ENCODE data around the gene ADAMTS9.

The ADAMTS9 gene

GRCh38 chr3:64715211-64715982 lies 27.6 kb upstream of the ADAMTS9 start:
- Histone ChIP-seq H3K36me3 (ENCODE audit: control insufficient read depth, low read depth, low read length) (no peaks in the 10 kb centered on the region), H3K4me1 (ENCODE audit: control insufficient read depth, low read depth, low read length) (no peaks in the 10 kb centered on the region), H3K4me3 (ENCODE audit: low read length) (no peak overlapping the region), H3K9me3 (ENCODE audit: control insufficient read depth, low read depth, low read length) (no peaks in the 10 kb centered on the region), H3K27me3 (ENCODE audit: control insufficient read depth, insufficient read depth, low read length) (no peaks in the 10 kb centered on the region), H3K27ac (ENCODE audit: low read length) (no peak overlapping the region), H3K9ac (ENCODE audit: low read length) (no peak overlapping the region)

- no peaks in the 10 kb centered on the region for H3K27me3 ChIP-seq (ENCODE audit: control insufficient read depth, insufficient read depth, low read length)
- H3K4me1 ChIP-seq (ENCODE audit: control insufficient read depth, low read depth, low read length): peaks cover 5% of the 10 kb centered on the region
- H3K27ac ChIP-seq (ENCODE audit: low read length): no peak overlapping the region
- no peaks in the 10 kb centered on the region for H3K36me3 ChIP-seq (ENCODE audit: control insufficient read depth, low read depth, low read length)
- H3K9me3 ChIP-seq (ENCODE audit: control insufficient read depth, low read depth, low read length): no peaks in the 10 kb centered on the region
- no peak overlapping the region for H3K9ac ChIP-seq (ENCODE audit: low read length)
- H3K4me3 ChIP-seq (ENCODE audit: low read length): no peak overlapping the region
Measured at GRCh38 chr3:64708456-64708855, 20.7 kb upstream of the ADAMTS9 start.

- Histone ChIP-seq H3K4me3 (ENCODE audit: low read length) (no peak overlapping the region), H3K36me3 (ENCODE audit: control insufficient read depth, low read depth, low read length) (no peaks in the 10 kb centered on the region), H3K27ac (ENCODE audit: low read length) (no peak overlapping the region), H3K4me1 (ENCODE audit: control insufficient read depth, low read depth, low read length) (peaks cover 5% of the 10 kb centered on the region), H3K9ac (ENCODE audit: low read length) (no peak overlapping the region), H3K27me3 (ENCODE audit: control insufficient read depth, insufficient read depth, low read length) (no peaks in the 10 kb centered on the region), H3K9me3 (ENCODE audit: control insufficient read depth, low read depth, low read length) (no peaks in the 10 kb centered on the region)
Measured at GRCh38 chr3:64705946-64706345, 18.1 kb upstream of the ADAMTS9 start.

GRCh38 chr3:64696896-64697295 lies 9.1 kb upstream of the ADAMTS9 start:
- Histone ChIP-seq H3K27me3 (ENCODE audit: control insufficient read depth, insufficient read depth, low read length) (peaks cover 4% of the 10 kb centered on the region), H3K4me3 (ENCODE audit: low read length) (no peak overlapping the region), H3K36me3 (ENCODE audit: control insufficient read depth, low read depth, low read length) (no peaks in the 10 kb centered on the region), H3K9me3 (ENCODE audit: control insufficient read depth, low read depth, low read length) (no peaks in the 10 kb centered on the region), H3K9ac (ENCODE audit: low read length) (no peak overlapping the region), H3K4me1 (ENCODE audit: control insufficient read depth, low read depth, low read length) (peaks cover 13% of the 10 kb centered on the region), H3K27ac (ENCODE audit: low read length) (no peak overlapping the region)

- peaks cover 18% of the 10 kb centered on the region for H3K4me1 ChIP-seq (ENCODE audit: control insufficient read depth, low read depth, low read length)
- no peaks in the 10 kb centered on the region for H3K9me3 ChIP-seq (ENCODE audit: control insufficient read depth, low read depth, low read length)
- H3K36me3 ChIP-seq (ENCODE audit: control insufficient read depth, low read depth, low read length): no peaks in the 10 kb centered on the region
- H3K9ac ChIP-seq (ENCODE audit: low read length): no peak overlapping the region
- H3K27ac ChIP-seq (ENCODE audit: low read length): no peak overlapping the region
- no peak overlapping the region for H3K4me3 ChIP-seq (ENCODE audit: low read length)
- peaks cover 28% of the 10 kb centered on the region for H3K27me3 ChIP-seq (ENCODE audit: control insufficient read depth, insufficient read depth, low read length)
Measured at GRCh38 chr3:64694114-64694513, 6.3 kb upstream of the ADAMTS9 start.

- Histone ChIP-seq H3K9me3 (ENCODE audit: control insufficient read depth, low read depth, low read length) (no peaks in the 10 kb centered on the region), H3K4me3 (ENCODE audit: low read length) (no peak overlapping the region), H3K27ac (ENCODE audit: low read length) (no peak overlapping the region), H3K27me3 (ENCODE audit: control insufficient read depth, insufficient read depth, low read length) (peaks cover 39% of the 10 kb centered on the region), H3K4me1 (ENCODE audit: control insufficient read depth, low read depth, low read length) (peaks cover 20% of the 10 kb centered on the region), H3K9ac (ENCODE audit: low read length) (no peak overlapping the region), H3K36me3 (ENCODE audit: control insufficient read depth, low read depth, low read length) (no peaks in the 10 kb centered on the region)
Measured at GRCh38 chr3:64693031-64693430, 5.2 kb upstream of the ADAMTS9 start.

GRCh38 chr3:64691051-64691450 lies 3.3 kb upstream of the ADAMTS9 start:
- Histone ChIP-seq H3K27me3 (ENCODE audit: control insufficient read depth, insufficient read depth, low read length) (peaks cover 54% of the 10 kb centered on the region), H3K27ac (ENCODE audit: low read length) (no peak overlapping the region), H3K9me3 (ENCODE audit: control insufficient read depth, low read depth, low read length) (no peaks in the 10 kb centered on the region), H3K9ac (ENCODE audit: low read length) (no peak overlapping the region), H3K4me3 (ENCODE audit: low read length) (no peak overlapping the region), H3K4me1 (ENCODE audit: control insufficient read depth, low read depth, low read length) (peaks cover 26% of the 10 kb centered on the region), H3K36me3 (ENCODE audit: control insufficient read depth, low read depth, low read length) (no peaks in the 10 kb centered on the region)

- Histone ChIP-seq H3K27ac (ENCODE audit: low read length) (no peak overlapping the region), H3K9ac (ENCODE audit: low read length) (no peak overlapping the region), H3K36me3 (ENCODE audit: control insufficient read depth, low read depth, low read length) (no peaks in the 10 kb centered on the region)
Measured at GRCh38 chr3:64687086-64687780, 567 bp downstream of the ADAMTS9 start.

GRCh38 chr3:64686446-64686908 lies 1.3 kb downstream of the ADAMTS9 start:
- H3K9ac ChIP-seq (ENCODE audit: low read length): no peak overlapping the region
- no peaks in the 10 kb centered on the region for H3K36me3 ChIP-seq (ENCODE audit: control insufficient read depth, low read depth, low read length)
- no peak overlapping the region for H3K27ac ChIP-seq (ENCODE audit: low read length)
- H3K9me3 ChIP-seq (ENCODE audit: control insufficient read depth, low read depth, low read length): no peaks in the 10 kb centered on the region
- H3K27me3 ChIP-seq (ENCODE audit: control insufficient read depth, insufficient read depth, low read length): peaks cover 91% of the 10 kb centered on the region
- peak overlapping the region; percentile 70 for H3K4me3 ChIP-seq (ENCODE audit: low read length)
- peaks cover 37% of the 10 kb centered on the region for H3K4me1 ChIP-seq (ENCODE audit: control insufficient read depth, low read depth, low read length)

More at GRCh38 chr3:64687086-64687780, 567 bp downstream of the ADAMTS9 start:
- Histone ChIP-seq H3K4me3 (ENCODE audit: low read length) (peak overlapping the region; percentile 83), H3K9me3 (ENCODE audit: control insufficient read depth, low read depth, low read length) (no peaks in the 10 kb centered on the region), H3K4me1 (ENCODE audit: control insufficient read depth, low read depth, low read length) (peaks cover 33% of the 10 kb centered on the region), H3K27me3 (ENCODE audit: control insufficient read depth, insufficient read depth, low read length) (peaks cover 91% of the 10 kb centered on the region)

GRCh38 chr3:64685800-64686445 lies 1.9 kb downstream of the ADAMTS9 start:
- peaks cover 42% of the 10 kb centered on the region for H3K4me1 ChIP-seq (ENCODE audit: control insufficient read depth, low read depth, low read length)
- peak overlapping the region; percentile 70 for H3K4me3 ChIP-seq (ENCODE audit: low read length)
- no peak overlapping the region for H3K27ac ChIP-seq (ENCODE audit: low read length)
- H3K36me3 ChIP-seq (ENCODE audit: control insufficient read depth, low read depth, low read length): no peaks in the 10 kb centered on the region
- H3K9me3 ChIP-seq (ENCODE audit: control insufficient read depth, low read depth, low read length): no peaks in the 10 kb centered on the region
- H3K27me3 ChIP-seq (ENCODE audit: control insufficient read depth, insufficient read depth, low read length): peaks cover 91% of the 10 kb centered on the region
- no peak overlapping the region for H3K9ac ChIP-seq (ENCODE audit: low read length)

- Histone ChIP-seq H3K27me3 (ENCODE audit: control insufficient read depth, insufficient read depth, low read length) (peaks cover 92% of the 10 kb centered on the region), H3K9ac (ENCODE audit: low read length) (no peak overlapping the region), H3K9me3 (ENCODE audit: control insufficient read depth, low read depth, low read length) (no peaks in the 10 kb centered on the region), H3K27ac (ENCODE audit: low read length) (no peak overlapping the region), H3K36me3 (ENCODE audit: control insufficient read depth, low read depth, low read length) (no peaks in the 10 kb centered on the region), H3K4me1 (ENCODE audit: control insufficient read depth, low read depth, low read length) (peaks cover 48% of the 10 kb centered on the region), H3K4me3 (ENCODE audit: low read length) (peak overlapping the region; percentile 70)
Measured at GRCh38 chr3:64685331-64685799, 2.4 kb downstream of the ADAMTS9 start.

Data from iPS-18a (cell line).